Sigmoid colon (tissue), 4 donors: ENCODE data around the gene EGLN3.

ENCODE experiments used
- CTCF ChIP-seq, 4 experiments: fragments of 450-650 bp in 3 of 4; fragments of 200-600 bp in 1 of 4; IDR thresholded peaks; one replicate each; pipeline ENCODE4 v1.5.1; 2016 to 2019; ENCODE audit warnings: antibody characterized with exemption in 4 of 4, mild to moderate bottlenecking in 3 of 4, moderate library complexity in 2 of 4
- EP300 ChIP-seq, 4 donors: sonication (generic); formaldehyde crosslinking; IDR thresholded peaks; one replicate each; pipeline ENCODE4 v1.6.1; 2017; ENCODE audit warnings: antibody characterized with exemption in 4 of 4
- POLR2A ChIP-seq, 2 donors: fragments of 450-650 bp; IDR thresholded peaks; one replicate each; pipeline ENCODE4 v1.6.1; 2016; ENCODE audit warnings: antibody characterized with exemption in 2 of 2, mild to moderate bottlenecking in 2 of 2, moderate library complexity in 2 of 2
- POLR2AphosphoS5 ChIP-seq, 4 donors: sonication (generic); formaldehyde crosslinking; IDR thresholded peaks; one replicate each; pipeline ENCODE4 v1.6.1; 2017; ENCODE audit warnings: antibody characterized with exemption in 4 of 4

DNA sequence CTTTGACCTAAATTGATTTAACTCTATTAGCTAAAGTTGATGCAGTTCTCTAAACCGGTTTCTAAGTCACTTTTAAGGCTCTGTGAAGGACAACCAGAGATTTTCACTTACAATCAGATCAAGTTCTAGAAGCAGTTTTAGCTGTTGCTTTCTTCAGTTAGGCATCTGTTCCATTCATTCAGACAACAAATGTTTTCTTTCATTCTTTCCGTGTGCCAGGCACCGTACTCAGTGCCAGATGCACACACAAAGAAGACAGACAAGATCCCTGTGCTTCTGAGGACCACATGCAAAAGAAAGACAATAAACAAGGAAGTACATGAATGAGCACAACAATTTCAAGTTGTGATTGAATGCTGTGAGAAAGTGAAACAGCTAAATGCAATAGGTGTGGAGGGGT lies 11.1 kb upstream of the EGLN3 start:
- TF ChIP-seq POLR2A (IDR thresholded peaks at IDR 0.05) (no peak), CTCF (IDR thresholded peaks at IDR 0.05) (no peak), POLR2AphosphoS5 (IDR thresholded peaks at IDR 0.05) (no peak), EP300 (IDR thresholded peaks at IDR 0.05) (no peak)
